Mesenteric fat pad (tissue), 1 donor: ENCODE results near the gene TMEM63B. TPM values are rescaled to one million over a fixed set of nuclear protein-coding genes. Genes with fewer than 3 reads are reported as not detected.

Source experiments
- DNase-seq: peaks from one replicate; pipeline ENCODE4 v3.0.0-alpha.2; 2020; ENCODE audit warnings: low spot score
- total RNA-seq: library from RNA; stranded (reverse); fragmentation: NEBNext Ultra II Directional; extraction: Animal tissue kit (Norgen Biotek cat#: 25700); gene quantifications from one replicate; pipeline ENCODE4 v1.2.1, GENCODE V29; 2021
- donor health status: DM: yes; HTN: yes; CAD: no.

The TMEM63B gene
- total RNA-seq, 1 donor from 2014 or later: 24.3 TPM

- no peak for DNase-seq
Measured at GRCh38 chr6:44116641-44117382, 10.5 kb upstream of the TMEM63B start.

- DNase-seq: no peak
Measured at GRCh38 chr6:44117397-44118128, 9.8 kb upstream of the TMEM63B start.

- no peak for DNase-seq
Measured at GRCh38 chr6:44119704-44120262, 7.6 kb upstream of the TMEM63B start.

- DNase-seq: no peak
Measured at GRCh38 chr6:44120692-44121443, 6.5 kb upstream of the TMEM63B start.

GRCh38 chr6:44122801-44123200 is 4.6 kb upstream of the TMEM63B start:
- no peak for DNase-seq

- DNase-seq: no peak
Measured at GRCh38 chr6:44123544-44123943, 3.8 kb upstream of the TMEM63B start.

GRCh38 chr6:44126320-44127149 is 819 bp upstream of the TMEM63B start:
- DNase-seq: no peak

- no peak for DNase-seq
Measured at GRCh38 chr6:44128020-44128917, 915 bp downstream of the TMEM63B start.

- no peak for DNase-seq
Measured at GRCh38 chr6:44129841-44130322, 2.5 kb downstream of the TMEM63B start.

- DNase-seq: no peak
Measured at GRCh38 chr6:44131892-44132291, 4.5 kb downstream of the TMEM63B start.

GRCh38 chr6:44132476-44132875 is 5.1 kb downstream of the TMEM63B start:
- no peak for DNase-seq

GRCh38 chr6:44133003-44133931 is 5.9 kb downstream of the TMEM63B start:
- DNase-seq: no peak

- DNase-seq: no peak
Measured at GRCh38 chr6:44133981-44134711, 6.8 kb downstream of the TMEM63B start.

- DNase-seq: no peak
Measured at GRCh38 chr6:44135173-44135758, 7.9 kb downstream of the TMEM63B start.

GRCh38 chr6:44135875-44136274 is 8.5 kb downstream of the TMEM63B start:
- DNase-seq: no peak

GRCh38 chr6:44138717-44139350 is 11.5 kb downstream of the TMEM63B start:
- no peak for DNase-seq

- no peak for DNase-seq
Measured at GRCh38 chr6:44139351-44139743, 12.0 kb downstream of the TMEM63B start.
